ENCODE results near the gene SUSD2. TPM values are rescaled to one million over a fixed set of nuclear protein-coding genes. Genes with fewer than 3 reads are reported as not detected.

Gene SUSD2
- polyA plus RNA-seq, 1 donor (not counting 4 experiments of a cell fraction or from before 2014, with no cell fraction given) = 0.01 TPM

GRCh38 chr22:24230911-24231656, 49.8 kb downstream of the SUSD2 start:
- Histone ChIP-seq H3K4me3 (ENCODE audit: control insufficient read depth in 2 of 3, extremely low read depth in 1 of 3, insufficient read depth in 2 of 3, low read depth in 1 of 3, low read length in 3 of 3) (no peak overlapping the region), H3K9me1 (ENCODE audit: control insufficient read depth, extremely low read depth, insufficient read depth, low read length) (no peaks in the 10 kb centered on the region), H4K20me1 (ENCODE audit: control insufficient read depth, extremely low read depth, insufficient read depth, low read length) (no peaks in the 10 kb centered on the region), H3K27ac (ENCODE audit: control insufficient read depth, insufficient read depth, low read length) (no peak overlapping the region), H3K79me2 (ENCODE audit: control insufficient read depth, insufficient read depth, low read length) (no peaks in the 10 kb centered on the region), H3K9ac (ENCODE audit: control insufficient read depth, extremely low read depth, insufficient read depth, low read length) (no peak overlapping the region), H3K4me2 (ENCODE audit: control insufficient read depth, extremely low read depth, insufficient read depth, low read depth, low read length) (no peak overlapping the region), H3K27me3 (ENCODE audit: control insufficient read depth, extremely low read depth, insufficient read depth, low read length) (no peaks in the 10 kb centered on the region), H3K36me3 (ENCODE audit: control insufficient read depth in 2 of 2, extremely low read depth in 1 of 2, insufficient read depth in 2 of 2, low read length in 2 of 2) (no peaks in the 10 kb centered on the region), H2AFZ (ENCODE audit: control insufficient read depth, low read length) (no peak overlapping the region), H3K9me3 (ENCODE audit: control insufficient read depth, low read depth, low read length) (no peaks in the 10 kb centered on the region), H3K4me1 (ENCODE audit: control insufficient read depth, extremely low read depth, insufficient read depth, low read length) (no peaks in the 10 kb centered on the region)
- TF ChIP-seq EZH2 (IDR thresholded peaks at IDR 0.05; ENCODE audit: low read length) (no peak), CTCF (optimal IDR thresholded peaks at IDR 0.05 in 1 of 3, IDR thresholded peaks at IDR 0.05 in 1 of 3, conservative IDR thresholded peaks at IDR 0.05 in 1 of 3; ENCODE audit: extremely low read depth in 1 of 3, insufficient read depth in 2 of 3, low read length in 3 of 3) (peak in 2 of 3 experiments; percentile 28 to 48)
- DNase-seq (ENCODE audit: low read depth, low spot score) = no peak
- no peak for FAIRE-seq
- dilution Hi-C loops (cut with MboI; ENCODE audit: extremely low pct_ligation_motif_present, low sequenced_read_pairs) = no loop called here

GRCh38 chr22:24231706-24232105, 50.4 kb downstream of the SUSD2 start:
- no peaks in the 10 kb centered on the region for H3K36me3 ChIP-seq (ENCODE audit: control insufficient read depth in 2 of 2, extremely low read depth in 1 of 2, insufficient read depth in 2 of 2, low read length in 2 of 2)
- H3K4me1 ChIP-seq (ENCODE audit: control insufficient read depth, extremely low read depth, insufficient read depth, low read length) = no peaks in the 10 kb centered on the region
- H3K27me3 ChIP-seq (ENCODE audit: control insufficient read depth, extremely low read depth, insufficient read depth, low read length) = no peaks in the 10 kb centered on the region
- no peak overlapping the region for H3K4me3 ChIP-seq (ENCODE audit: control insufficient read depth in 2 of 3, extremely low read depth in 1 of 3, insufficient read depth in 2 of 3, low read depth in 1 of 3, low read length in 3 of 3)
- DNase-seq (ENCODE audit: low read depth, low spot score) = no peak
- H3K9me1 ChIP-seq (ENCODE audit: control insufficient read depth, extremely low read depth, insufficient read depth, low read length) = no peaks in the 10 kb centered on the region
- H3K9me3 ChIP-seq (ENCODE audit: control insufficient read depth, low read depth, low read length) = no peaks in the 10 kb centered on the region
- H3K79me2 ChIP-seq (ENCODE audit: control insufficient read depth, insufficient read depth, low read length) = no peaks in the 10 kb centered on the region
- H3K27ac ChIP-seq (ENCODE audit: control insufficient read depth, insufficient read depth, low read length) = no peak overlapping the region
- no peak for FAIRE-seq
- dilution Hi-C loops (cut with MboI; ENCODE audit: extremely low pct_ligation_motif_present, low sequenced_read_pairs) = no loop called here
- H2AFZ ChIP-seq (ENCODE audit: control insufficient read depth, low read length) = no peak overlapping the region
- no peaks in the 10 kb centered on the region for H4K20me1 ChIP-seq (ENCODE audit: control insufficient read depth, extremely low read depth, insufficient read depth, low read length)
- H3K9ac ChIP-seq (ENCODE audit: control insufficient read depth, extremely low read depth, insufficient read depth, low read length) = no peak overlapping the region
- TF ChIP-seq EZH2 (IDR thresholded peaks at IDR 0.05; ENCODE audit: low read length) (no peak), CTCF (optimal IDR thresholded peaks at IDR 0.05 in 1 of 3, IDR thresholded peaks at IDR 0.05 in 1 of 3, conservative IDR thresholded peaks at IDR 0.05 in 1 of 3; ENCODE audit: extremely low read depth in 1 of 3, insufficient read depth in 2 of 3, low read length in 3 of 3) (no peak)
- no peak overlapping the region for H3K4me2 ChIP-seq (ENCODE audit: control insufficient read depth, extremely low read depth, insufficient read depth, low read depth, low read length)

Measured in keratinocyte (primary cell).